HUES6 (cell line): ENCODE results near the gene SLX4IP.

Source experiments
- H3K27ac ChIP-seq: 2 replicates; pipeline ENCODE4 v1.7.0; 2013; ENCODE audit warnings: low read depth, mild to moderate bottlenecking, low read length, inconsistent platforms
- H3K27me3 ChIP-seq: 2 replicates; pipeline ENCODE4 v1.6.1; 2013; ENCODE audit warnings: low read length; ENCODE audit not compliant: control insufficient read depth, insufficient read depth
- H3K36me3 ChIP-seq: 2 replicates; pipeline ENCODE4 v1.6.1; 2013; ENCODE audit warnings: low read length; ENCODE audit not compliant: control insufficient read depth, insufficient read depth
- H3K4me1 ChIP-seq: 2 replicates; pipeline ENCODE4 v1.6.1; 2013; ENCODE audit warnings: low read length; ENCODE audit not compliant: control insufficient read depth, insufficient read depth
- H3K4me3 ChIP-seq: 2 replicates; pipeline ENCODE4 v1.5.1; 2013; ENCODE audit warnings: low read depth, low read length
- H3K9ac ChIP-seq: one replicate; pipeline ENCODE4 v1.6.1; 2013; ENCODE audit warnings: mild to moderate bottlenecking, low read length
- H3K9me3 ChIP-seq: 2 replicates; pipeline ENCODE4 v1.6.1; 2013; ENCODE audit warnings: low read depth, low read length; ENCODE audit not compliant: control insufficient read depth, insufficient read depth

SLX4IP gene

GRCh38 chr20:10447028-10447427 lies 11.9 kb downstream of the SLX4IP start:
- Histone ChIP-seq H3K27ac (no peak overlapping the region; the same call in 1 of the 2 replicates), H3K27me3 (no peaks in the 10 kb centered on the region), H3K4me1 (no peaks in the 10 kb centered on the region; the same call in 1 of the 2 replicates), H3K36me3 (no peaks in the 10 kb centered on the region), H3K4me3 (no peak overlapping the region), H3K9me3 (no peaks in the 10 kb centered on the region), H3K9ac (no peak overlapping the region)

- Histone ChIP-seq H3K9ac (no peak overlapping the region), H3K9me3 (no peaks in the 10 kb centered on the region), H3K27me3 (no peaks in the 10 kb centered on the region), H3K36me3 (no peaks in the 10 kb centered on the region), H3K27ac (no peak overlapping the region), H3K4me1 (no peaks in the 10 kb centered on the region; the same call in 1 of the 2 replicates), H3K4me3 (no peak overlapping the region)
Measured at GRCh38 chr20:10448270-10449156, 13.4 kb downstream of the SLX4IP start.

- Histone ChIP-seq H3K9ac (no peak overlapping the region), H3K27me3 (no peaks in the 10 kb centered on the region), H3K9me3 (no peaks in the 10 kb centered on the region), H3K4me3 (no peak overlapping the region), H3K4me1 (no peaks in the 10 kb centered on the region; the same call in 1 of the 2 replicates), H3K36me3 (no peaks in the 10 kb centered on the region), H3K27ac (no peak overlapping the region)
Measured at GRCh38 chr20:10449270-10449669, 14.2 kb downstream of the SLX4IP start.

GRCh38 chr20:10453241-10453640 lies 18.1 kb downstream of the SLX4IP start:
- H3K4me3 ChIP-seq: no peak overlapping the region
- H3K36me3 ChIP-seq: no peaks in the 10 kb centered on the region
- no peak overlapping the region for H3K27ac ChIP-seq
- H3K4me1 ChIP-seq: no peaks in the 10 kb centered on the region; the same call in 1 of the 2 replicates
- no peaks in the 10 kb centered on the region for H3K27me3 ChIP-seq
- no peak overlapping the region for H3K9ac ChIP-seq
- no peaks in the 10 kb centered on the region; the same call in 1 of the 2 replicates for H3K9me3 ChIP-seq

GRCh38 chr20:10454151-10454750 lies 19.1 kb downstream of the SLX4IP start:
- H3K9ac ChIP-seq: no peak overlapping the region
- no peaks in the 10 kb centered on the region; the same call in 1 of the 2 replicates for H3K4me1 ChIP-seq
- H3K27me3 ChIP-seq: no peaks in the 10 kb centered on the region
- no peaks in the 10 kb centered on the region for H3K36me3 ChIP-seq
- H3K27ac ChIP-seq: no peak overlapping the region
- no peak overlapping the region for H3K4me3 ChIP-seq
- no peaks in the 10 kb centered on the region; the same call in 1 of the 2 replicates for H3K9me3 ChIP-seq

- no peak overlapping the region for H3K4me3 ChIP-seq
- H3K27ac ChIP-seq: no peak overlapping the region
- H3K4me1 ChIP-seq: peaks cover 21% of the 10 kb centered on the region
- H3K9ac ChIP-seq: no peak overlapping the region
- H3K36me3 ChIP-seq: 0 out of 2 replicates have a peak, but pooled peaks cover 3% of the 10 kb centered on the region
- no peaks in the 10 kb centered on the region for H3K27me3 ChIP-seq
- peaks cover 4% of the 10 kb centered on the region for H3K9me3 ChIP-seq
Measured at GRCh38 chr20:10461495-10461894, 26.4 kb downstream of the SLX4IP start.

GRCh38 chr20:10462516-10462915 lies 27.4 kb downstream of the SLX4IP start:
- Histone ChIP-seq H3K4me1 (peaks cover 31% of the 10 kb centered on the region), H3K27me3 (no peaks in the 10 kb centered on the region), H3K27ac (no peak overlapping the region), H3K36me3 (0 out of 2 replicates have a peak, but pooled peaks cover 3% of the 10 kb centered on the region), H3K4me3 (no peak overlapping the region), H3K9ac (no peak overlapping the region), H3K9me3 (peaks cover 4% of the 10 kb centered on the region; the same call in 1 of the 2 replicates)

- H3K36me3 ChIP-seq: 0 out of 2 replicates have a peak, but pooled peaks cover 3% of the 10 kb centered on the region
- H3K27me3 ChIP-seq: no peaks in the 10 kb centered on the region
- no peak overlapping the region for H3K4me3 ChIP-seq
- peaks cover 42% of the 10 kb centered on the region for H3K4me1 ChIP-seq
- H3K9ac ChIP-seq: no peak overlapping the region
- peaks cover 4% of the 10 kb centered on the region; the same call in 1 of the 2 replicates for H3K9me3 ChIP-seq
- H3K27ac ChIP-seq: no peak overlapping the region
Measured at GRCh38 chr20:10463622-10464021, 28.5 kb downstream of the SLX4IP start.

GRCh38 chr20:10465135-10465534 lies 30.0 kb downstream of the SLX4IP start:
- H3K9me3 ChIP-seq: peaks cover 4% of the 10 kb centered on the region; the same call in 1 of the 2 replicates
- H3K4me3 ChIP-seq: no peak overlapping the region
- peak overlapping the region; percentile 58; the same call in 1 of the 2 replicates for H3K27ac ChIP-seq
- peaks cover 54% of the 10 kb centered on the region for H3K4me1 ChIP-seq
- H3K9ac ChIP-seq: no peak overlapping the region
- H3K36me3 ChIP-seq: 0 out of 2 replicates have a peak, but pooled peaks cover 3% of the 10 kb centered on the region
- no peaks in the 10 kb centered on the region for H3K27me3 ChIP-seq

GRCh38 chr20:10466325-10466724 lies 31.2 kb downstream of the SLX4IP start:
- Histone ChIP-seq H3K4me1 (peaks cover 59% of the 10 kb centered on the region), H3K27me3 (no peaks in the 10 kb centered on the region), H3K4me3 (peak overlapping the region; percentile 33; the same call in 1 of the 2 replicates), H3K9me3 (peaks cover 4% of the 10 kb centered on the region; the same call in 1 of the 2 replicates), H3K9ac (peak overlapping the region; percentile 62), H3K27ac (peak overlapping the region; percentile 85), H3K36me3 (0 out of 2 replicates have a peak, but pooled peaks cover 3% of the 10 kb centered on the region)
